Mesothelial cell of epicardium (in vitro differentiated cells): ENCODE data around the gene TNRC18. TPM values are rescaled to one million over a fixed set of nuclear protein-coding genes. Genes with fewer than 3 reads are reported as not detected.

Experiments used
- DNase-seq, 2 experiments: peaks; one replicate each; pipeline ENCODE4 v3.0.0; 2021; ENCODE audit warnings: low spot score in 2 of 2; ENCODE audit not compliant: unreplicated experiment in 2 of 2
- H3K27ac Mint-ChIP-seq: 2 replicates; pipeline ENCODE4 v1.8.0; 2021; ENCODE audit warnings: mixed read lengths
- H3K27me3 Mint-ChIP-seq: 2 replicates; pipeline ENCODE4 v1.8.0; 2021; ENCODE audit warnings: low read depth, mixed read lengths
- H3K36me3 Mint-ChIP-seq: 2 replicates; pipeline ENCODE4 v1.8.0; 2021; ENCODE audit warnings: mixed read lengths
- H3K4me1 Mint-ChIP-seq: 2 replicates; pipeline ENCODE4 v1.8.0; 2021; ENCODE audit warnings: mixed read lengths
- H3K4me3 Mint-ChIP-seq: 2 replicates; pipeline ENCODE4 v1.8.0; 2021; ENCODE audit warnings: mild to moderate bottlenecking, moderate library complexity, mixed read lengths
- H3K9me3 Mint-ChIP-seq: 2 replicates; pipeline ENCODE4 v1.8.0; 2021; ENCODE audit warnings: mixed read lengths
- CTCF ChIP-seq: fragments of 200-600 bp; sonication (generic); IDR thresholded peaks from one replicate; pipeline ENCODE4 v1.5.0; 2021; ENCODE audit warnings: antibody characterized with exemption; ENCODE audit not compliant: unreplicated experiment
- total RNA-seq: library from RNA; stranded (reverse); gene quantifications from 3 replicates; pipeline ENCODE4 v1.2.1, GENCODE V29; 2021

The TNRC18 gene
- total RNA-seq, 1 donor from 2014 or later, result 171 TPM

- Mint-ChIP-seq H3K9me3 (no peaks in the 10 kb centered on the region), H3K4me1 (peaks cover 17% of the 10 kb centered on the region), H3K4me3 (no peak overlapping the region), H3K27me3 (no peaks in the 10 kb centered on the region), H3K27ac (no peak overlapping the region), H3K36me3 (peaks cover 38% of the 10 kb centered on the region)
- TF ChIP-seq CTCF, result no peak
- DNase-seq, result no peak
Observed at GRCh38 chr7:5359344-5359743, 64.3 kb downstream of the TNRC18 start.

GRCh38 chr7:5357951-5358350 lies 65.7 kb downstream of the TNRC18 start:
- no peak for DNase-seq
- TF ChIP-seq CTCF, result no peak
- Mint-ChIP-seq H3K27ac (peak overlapping the region; percentile 51), H3K36me3 (peaks cover 45% of the 10 kb centered on the region), H3K9me3 (no peaks in the 10 kb centered on the region), H3K4me1 (peaks cover 19% of the 10 kb centered on the region), H3K4me3 (no peak overlapping the region), H3K27me3 (no peaks in the 10 kb centered on the region)

GRCh38 chr7:5356751-5357119 lies 66.9 kb downstream of the TNRC18 start:
- Mint-ChIP-seq H3K4me1 (peaks cover 19% of the 10 kb centered on the region), H3K27ac (no peak overlapping the region), H3K4me3 (no peak overlapping the region), H3K36me3 (peaks cover 55% of the 10 kb centered on the region), H3K9me3 (no peaks in the 10 kb centered on the region), H3K27me3 (no peaks in the 10 kb centered on the region)
- DNase-seq, result no peak
- TF ChIP-seq CTCF, result no peak

GRCh38 chr7:5354460-5355232 lies 69.0 kb downstream of the TNRC18 start:
- Mint-ChIP-seq H3K27ac (peak overlapping the region; percentile 63), H3K4me3 (no peak overlapping the region)

GRCh38 chr7:5352440-5353010 lies 71.1 kb downstream of the TNRC18 start:
- TF ChIP-seq CTCF, result no peak
- Mint-ChIP-seq H3K27ac (no peak overlapping the region), H3K4me1 (peaks cover 12% of the 10 kb centered on the region), H3K4me3 (no peak overlapping the region), H3K27me3 (no peaks in the 10 kb centered on the region), H3K9me3 (no peaks in the 10 kb centered on the region), H3K36me3 (peaks cover 46% of the 10 kb centered on the region)
- DNase-seq, result no peak

More at GRCh38 chr7:5354460-5355232, 69.0 kb downstream of the TNRC18 start:
- no peaks in the 10 kb centered on the region for H3K27me3 Mint-ChIP-seq
- H3K36me3 Mint-ChIP-seq, result peaks cover 56% of the 10 kb centered on the region
- no peak for TF ChIP-seq CTCF
- peaks cover 19% of the 10 kb centered on the region for H3K4me1 Mint-ChIP-seq
- DNase-seq, result peak in 1 of 2 experiments; percentile 51
- H3K9me3 Mint-ChIP-seq, result no peaks in the 10 kb centered on the region
